A673 (cell line): ENCODE measurements around the gene TUT7. TPM values are rescaled to one million over a fixed set of nuclear protein-coding genes. Genes with fewer than 3 reads are reported as not detected.
A peak's percentile ranks its signal among the peaks of the same experiment; 100 is the strongest.

Experiments
- BruUV-seq: library from RNA; stranded (reverse); fragments of 400-500 nt; replicated peaks from 2 replicates; lab custom pipeline; 2021; lab: Mats Ljungman, UMichigan
- CTCF ChIA-PET: fragments of 300-600 bp; sonication (Branson Sonifier 250); formaldehyde crosslinking; loops from one replicate; lab custom pipeline; 2022; ENCODE audit warnings: antibody characterized with exemption; lab: Charles Lee
- POLR2A ChIA-PET: fragments of 300-600 bp; sonication (Branson Sonifier 250); formaldehyde crosslinking; loops from one replicate; lab custom pipeline; 2022; ENCODE audit warnings: antibody characterized with exemption; ENCODE audit not compliant: low non-redundant PET; lab: Charles Lee
- DNase-seq: peaks from one replicate; pipeline ENCODE4 v3.0.0-alpha.2; 2015; ENCODE audit warnings: low spot score
- H3K27ac ChIP-seq: fragments of 200-600 bp; sonication (generic); 2 replicates; pipeline ENCODE4 v1.5.1; 2016; ENCODE audit warnings: mixed run types, low read depth, mild to moderate bottlenecking, mixed read lengths, antibody characterized with exemption, low read length; ENCODE audit not compliant: poor library complexity, severe bottlenecking
- H3K27me3 ChIP-seq: fragments of 200-600 bp; sonication (generic); replicated peaks from 2 replicates; pipeline ENCODE4 v1.6.1; 2017; ENCODE audit warnings: mixed run types, low read depth, mild to moderate bottlenecking, mixed read lengths, antibody characterized with exemption, low read length; ENCODE audit not compliant: insufficient read depth, poor library complexity
- H3K36me3 ChIP-seq: fragments of 200-600 bp; sonication (generic); 2 replicates; pipeline ENCODE4 v1.6.1; 2016; ENCODE audit warnings: mixed run types, mild to moderate bottlenecking, mixed read lengths, antibody characterized with exemption, low read length; ENCODE audit not compliant: insufficient read depth, poor library complexity, severe bottlenecking
- H3K4me1 ChIP-seq: fragments of 200-600 bp; sonication (generic); 2 replicates; pipeline ENCODE4 v1.6.1; 2017; ENCODE audit warnings: mixed run types, mild to moderate bottlenecking, mixed read lengths, antibody characterized with exemption, low read length; ENCODE audit not compliant: insufficient read depth, poor library complexity, severe bottlenecking
- H3K4me3 ChIP-seq: fragments of 200-600 bp; sonication (generic); 2 replicates; pipeline ENCODE4 v1.5.1; 2016; ENCODE audit warnings: low read depth, mixed run types, mild to moderate bottlenecking, mixed read lengths, low read length; ENCODE audit not compliant: poor library complexity, severe bottlenecking
- H3K9me3 ChIP-seq: fragments of 200-600 bp; sonication (generic); 2 replicates; pipeline ENCODE4 v1.6.1; 2016; ENCODE audit warnings: mixed run types, low read depth, mild to moderate bottlenecking, mixed read lengths, antibody characterized with exemption, low read length; ENCODE audit not compliant: poor library complexity, severe bottlenecking
- EZH2 ChIP-seq: fragments of 200-600 bp; sonication (generic); IDR thresholded peaks from 2 replicates; pipeline ENCODE4 v1.6.1; 2017; ENCODE audit warnings: borderline replicate concordance, low read depth, mild to moderate bottlenecking, mixed read lengths, antibody characterized with exemption, low read length; ENCODE audit not compliant: poor library complexity, severe bottlenecking
- intact Hi-C: fragments of 100-400 bp; cut with micrococcal nuclease; formaldehyde crosslinking; loops from one replicate; pipeline ENCODE4 v1.10.0; 2022; ENCODE audit not compliant: unreplicated experiment
- total RNA-seq: library from RNA; stranded (reverse); gene quantifications from 2 replicates; pipeline ENCODE4 v1.2.3, GENCODE V29; 2021
- TF ChIP-seq, protein P1 (sequence below): fragments of 300-800, 200-600 bp; sonication (generic); conservative IDR thresholded peaks from 2 replicates; pipeline ENCODE4 v1.5.1; 2017; ENCODE audit warnings: low read depth, mild to moderate bottlenecking, antibody characterized with exemption, low read length, moderate library complexity, mixed read lengths

Gene TUT7
- total RNA-seq, 1 experiment from 2014 or later: 22.7 TPM

DNA sequence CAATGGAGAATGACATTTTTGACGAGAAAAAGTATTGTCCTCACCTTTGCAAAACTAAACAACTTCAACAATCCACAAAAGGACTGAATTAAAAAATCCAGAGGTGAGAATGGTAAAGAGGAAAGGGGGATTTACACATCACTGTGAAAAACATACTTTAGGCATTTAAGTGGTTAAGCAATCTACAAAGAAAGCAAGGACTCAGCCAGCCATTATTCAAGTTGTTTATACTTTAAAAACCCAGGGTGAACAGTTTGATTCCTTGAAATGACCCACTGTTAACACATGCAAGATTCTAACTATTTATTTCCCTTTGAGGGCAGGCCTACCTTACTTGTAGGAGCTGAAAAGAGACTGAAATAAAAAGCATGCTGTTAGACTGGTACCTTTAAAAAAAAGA lies 29.3 kb downstream of the TUT7 start:
- Histone ChIP-seq H3K9me3 (no peaks in the 10 kb centered on the region), H3K27me3 (no peaks in the 10 kb centered on the region), H3K36me3 (peaks cover 39% of the 10 kb centered on the region), H3K4me3 (no peak overlapping the region), H3K4me1 (no peaks in the 10 kb centered on the region), H3K27ac (no peak overlapping the region)
- ChIA-PET CTCF (no interaction called here), POLR2A (no interaction called here)
- TF ChIP-seq EZH2: no peak
- TF ChIP-seq, protein P1, sequence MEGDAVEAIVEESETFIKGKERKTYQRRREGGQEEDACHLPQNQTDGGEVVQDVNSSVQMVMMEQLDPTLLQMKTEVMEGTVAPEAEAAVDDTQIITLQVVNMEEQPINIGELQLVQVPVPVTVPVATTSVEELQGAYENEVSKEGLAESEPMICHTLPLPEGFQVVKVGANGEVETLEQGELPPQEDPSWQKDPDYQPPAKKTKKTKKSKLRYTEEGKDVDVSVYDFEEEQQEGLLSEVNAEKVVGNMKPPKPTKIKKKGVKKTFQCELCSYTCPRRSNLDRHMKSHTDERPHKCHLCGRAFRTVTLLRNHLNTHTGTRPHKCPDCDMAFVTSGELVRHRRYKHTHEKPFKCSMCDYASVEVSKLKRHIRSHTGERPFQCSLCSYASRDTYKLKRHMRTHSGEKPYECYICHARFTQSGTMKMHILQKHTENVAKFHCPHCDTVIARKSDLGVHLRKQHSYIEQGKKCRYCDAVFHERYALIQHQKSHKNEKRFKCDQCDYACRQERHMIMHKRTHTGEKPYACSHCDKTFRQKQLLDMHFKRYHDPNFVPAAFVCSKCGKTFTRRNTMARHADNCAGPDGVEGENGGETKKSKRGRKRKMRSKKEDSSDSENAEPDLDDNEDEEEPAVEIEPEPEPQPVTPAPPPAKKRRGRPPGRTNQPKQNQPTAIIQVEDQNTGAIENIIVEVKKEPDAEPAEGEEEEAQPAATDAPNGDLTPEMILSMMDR: no peak
- intact Hi-C loops: no loop called here
- no peak for DNase-seq
- no TSS peak for BruUV-seq

DNA sequence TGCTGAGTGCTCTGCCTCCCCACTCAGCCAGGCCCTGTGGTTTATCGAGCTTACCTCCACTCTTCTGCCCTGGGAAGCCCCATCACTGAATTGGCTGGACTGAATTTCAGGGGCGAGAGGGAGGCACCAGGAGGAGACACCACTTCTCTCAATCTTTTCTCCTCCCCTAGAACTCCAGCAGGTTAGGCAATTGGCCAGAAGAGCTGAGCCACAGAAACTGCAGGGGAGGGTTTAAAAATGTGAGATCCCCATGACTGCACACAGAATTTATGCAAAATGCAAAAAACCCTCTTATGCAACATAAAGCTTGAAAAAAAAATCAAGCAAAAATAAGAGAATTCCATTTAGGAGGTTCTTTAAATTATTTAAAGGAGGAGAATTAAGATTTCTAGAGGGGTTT lies 29.9 kb downstream of the TUT7 start:
- Histone ChIP-seq H3K27me3 (no peaks in the 10 kb centered on the region), H3K36me3 (peaks cover 40% of the 10 kb centered on the region), H3K27ac (no peak overlapping the region), H3K4me3 (no peak overlapping the region), H3K4me1 (no peaks in the 10 kb centered on the region), H3K9me3 (no peaks in the 10 kb centered on the region)
- intact Hi-C loops: no loop called here
- CTCF ChIA-PET: no interaction called here
- peak; percentile 10 for DNase-seq
- no peak for TF ChIP-seq EZH2
- TF ChIP-seq, protein P1: no peak
- no TSS peak for BruUV-seq
- POLR2A ChIA-PET: no interaction called here

DNA sequence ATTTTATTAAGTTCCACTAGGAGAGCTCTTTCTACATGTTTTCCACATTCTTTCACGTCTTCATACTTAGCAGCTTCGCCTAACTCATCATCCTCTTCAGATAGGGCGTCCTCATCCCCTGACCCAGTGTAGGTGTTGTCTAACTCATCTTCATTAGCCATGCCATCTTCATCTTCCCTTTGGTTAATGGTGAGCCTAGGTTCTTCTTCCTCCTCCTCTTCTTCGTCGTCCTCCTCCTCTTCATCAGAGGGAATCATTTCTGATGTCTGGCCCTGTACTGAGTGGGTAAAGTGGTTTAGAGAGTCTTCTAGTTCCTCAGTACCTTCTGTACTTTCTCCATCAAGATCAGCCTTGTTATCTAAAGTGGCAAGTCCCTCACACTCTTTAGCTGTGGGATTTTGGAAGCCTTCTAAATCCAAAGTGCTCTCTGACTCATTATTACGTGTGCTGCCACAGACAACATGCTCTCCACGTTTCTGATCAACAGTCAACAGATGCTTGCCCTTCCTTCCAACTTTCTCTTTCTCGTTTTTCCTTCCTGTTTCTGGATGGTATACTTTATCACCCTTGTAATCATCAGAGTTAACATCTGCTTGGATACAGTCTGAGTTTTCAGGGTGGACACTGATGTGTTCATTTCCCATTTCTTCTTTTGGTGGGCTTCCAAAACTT lies 31.1 kb downstream of the TUT7 start:
- POLR2A ChIA-PET: no interaction called here
- intact Hi-C loops: no loop called here

More for the DNA sequence above, 31.1 kb downstream of the TUT7 start:
- H3K27me3 ChIP-seq: no peaks in the 10 kb centered on the region
- no peaks in the 10 kb centered on the region for H3K4me1 ChIP-seq
- no peak overlapping the region for H3K27ac ChIP-seq
- TF ChIP-seq, protein P1: no peak
- no peak for TF ChIP-seq EZH2
- BruUV-seq: TSS peak; percentile 59
- no peaks in the 10 kb centered on the region for H3K9me3 ChIP-seq
- CTCF ChIA-PET: no interaction called here
- peaks cover 52% of the 10 kb centered on the region for H3K36me3 ChIP-seq
- no peak overlapping the region for H3K4me3 ChIP-seq
- no peak for DNase-seq
